ENCODE measurements around the gene PHLPP1.

PHLPP1 gene

GRCh38 chr18:62766266-62766665 lies 50.9 kb downstream of the PHLPP1 start:
- H3K79me2 ChIP-seq (ENCODE audit: insufficient read depth, low read length), result 0 out of 2 replicates have a peak, but pooled peaks cover 5% of the 10 kb centered on the region
- H3K9me2 ChIP-seq (replicated peaks; ENCODE audit: insufficient read depth, low read length), result no peaks in the 10 kb centered on the region
- peaks cover 16% of the 10 kb centered on the region for H4K20me1 ChIP-seq (ENCODE audit: low read depth, low read length)
- no peaks in the 10 kb centered on the region for H3K36me3 ChIP-seq (ENCODE audit: low read length)
- TF ChIP-seq, protein P1, sequence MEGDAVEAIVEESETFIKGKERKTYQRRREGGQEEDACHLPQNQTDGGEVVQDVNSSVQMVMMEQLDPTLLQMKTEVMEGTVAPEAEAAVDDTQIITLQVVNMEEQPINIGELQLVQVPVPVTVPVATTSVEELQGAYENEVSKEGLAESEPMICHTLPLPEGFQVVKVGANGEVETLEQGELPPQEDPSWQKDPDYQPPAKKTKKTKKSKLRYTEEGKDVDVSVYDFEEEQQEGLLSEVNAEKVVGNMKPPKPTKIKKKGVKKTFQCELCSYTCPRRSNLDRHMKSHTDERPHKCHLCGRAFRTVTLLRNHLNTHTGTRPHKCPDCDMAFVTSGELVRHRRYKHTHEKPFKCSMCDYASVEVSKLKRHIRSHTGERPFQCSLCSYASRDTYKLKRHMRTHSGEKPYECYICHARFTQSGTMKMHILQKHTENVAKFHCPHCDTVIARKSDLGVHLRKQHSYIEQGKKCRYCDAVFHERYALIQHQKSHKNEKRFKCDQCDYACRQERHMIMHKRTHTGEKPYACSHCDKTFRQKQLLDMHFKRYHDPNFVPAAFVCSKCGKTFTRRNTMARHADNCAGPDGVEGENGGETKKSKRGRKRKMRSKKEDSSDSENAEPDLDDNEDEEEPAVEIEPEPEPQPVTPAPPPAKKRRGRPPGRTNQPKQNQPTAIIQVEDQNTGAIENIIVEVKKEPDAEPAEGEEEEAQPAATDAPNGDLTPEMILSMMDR (IDR thresholded peaks at IDR 0.05; ENCODE audit: insufficient read depth, low read length, poor library complexity, severe bottlenecking), result no peak
- no peak for TF ChIP-seq EZH2phosphoT487 (conservative IDR thresholded peaks at IDR 0.05; ENCODE audit: low read length)
- no peaks in the 10 kb centered on the region for H3K27me3 ChIP-seq (ENCODE audit: low read length)
- H3F3A ChIP-seq (ENCODE audit: insufficient read depth), result no peaks in the 10 kb centered on the region
- H3K9ac ChIP-seq (ENCODE audit: low read length), result no peak overlapping the region
- H3K4me2 ChIP-seq (ENCODE audit: low read depth, low read length, poor library complexity, severe bottlenecking), result no peak overlapping the region
- H3K9me3 ChIP-seq (ENCODE audit: insufficient read depth, low read length), result no peaks in the 10 kb centered on the region
- no peak overlapping the region for H2AFZ ChIP-seq (ENCODE audit: low read depth, low read length, severe bottlenecking)
- no peak overlapping the region for H3K27ac ChIP-seq (ENCODE audit: low read depth, low read length)
- no peak overlapping the region for H3K4me3 ChIP-seq (ENCODE audit: insufficient read depth, low read length, poor library complexity, severe bottlenecking)

DNA sequence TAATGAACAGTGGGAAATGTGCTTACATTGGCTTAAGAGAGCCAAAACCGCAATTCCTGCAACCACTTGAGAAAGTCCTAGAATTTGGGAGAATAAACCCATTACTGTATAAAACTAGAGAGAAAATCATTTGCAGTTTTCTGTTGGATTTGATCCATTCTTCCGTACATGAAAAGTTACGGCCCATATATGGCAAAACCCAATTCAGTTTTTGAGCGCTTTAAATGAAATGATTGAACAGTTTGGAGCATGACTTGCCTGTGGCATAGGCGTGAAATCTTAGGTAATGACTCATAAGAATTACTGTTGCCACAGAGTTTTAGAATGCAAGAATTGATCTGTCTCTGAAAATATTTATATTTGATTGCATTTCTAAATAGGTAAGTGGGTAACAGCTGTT lies 52.0 kb downstream of the PHLPP1 start:
- Histone ChIP-seq H2AFZ (ENCODE audit: low read depth, low read length, severe bottlenecking) (no peak overlapping the region), H3K9me2 (replicated peaks; ENCODE audit: insufficient read depth, low read length) (no peaks in the 10 kb centered on the region)

DNA sequence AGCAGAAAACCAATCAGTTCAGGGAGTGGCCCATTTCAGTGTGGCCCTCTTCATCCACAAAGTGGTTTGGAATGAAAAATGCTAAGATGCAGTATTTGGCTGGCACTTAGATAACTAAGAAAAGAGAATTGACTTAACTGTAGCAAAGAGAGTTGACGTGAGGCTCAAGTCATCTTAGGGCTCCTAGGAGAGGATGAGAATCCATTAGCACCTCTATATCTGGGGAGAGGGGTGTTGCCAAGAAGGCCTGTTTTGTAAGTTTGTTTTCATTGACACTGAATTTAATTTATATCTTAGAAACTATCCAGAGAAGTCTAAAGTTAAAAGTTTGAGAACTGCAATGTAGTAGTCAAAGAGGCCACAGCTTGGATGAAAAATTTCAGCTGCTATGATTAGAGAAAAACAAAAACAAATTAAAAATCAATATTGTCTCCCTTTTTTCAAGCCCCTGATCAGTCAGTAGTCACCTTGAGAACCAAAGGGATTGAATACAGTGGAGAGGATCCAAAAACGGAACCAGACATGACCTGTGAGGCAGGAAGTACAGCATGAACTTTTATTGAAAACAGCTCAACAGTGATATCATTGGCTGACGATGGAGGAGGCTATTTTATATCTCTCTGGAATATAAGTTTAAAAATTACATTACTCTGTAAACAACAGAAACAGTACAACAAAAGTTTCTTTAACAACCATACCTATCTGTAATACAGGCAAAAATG lies 52.7 kb downstream of the PHLPP1 start:
- no peaks in the 10 kb centered on the region for H3K9me3 ChIP-seq (ENCODE audit: insufficient read depth, low read length)
- no peaks in the 10 kb centered on the region for H3K9me2 ChIP-seq (replicated peaks; ENCODE audit: insufficient read depth, low read length)
- no peak overlapping the region for H3K4me3 ChIP-seq (ENCODE audit: insufficient read depth, low read length, poor library complexity, severe bottlenecking)
- no peak for TF ChIP-seq EZH2phosphoT487 (conservative IDR thresholded peaks at IDR 0.05; ENCODE audit: low read length)
- TF ChIP-seq, protein P1 (IDR thresholded peaks at IDR 0.05; ENCODE audit: insufficient read depth, low read length, poor library complexity, severe bottlenecking), result no peak
- no peaks in the 10 kb centered on the region for H3K36me3 ChIP-seq (ENCODE audit: low read length)
- H4K20me1 ChIP-seq (ENCODE audit: low read depth, low read length), result peaks cover 16% of the 10 kb centered on the region
- no peak overlapping the region for H3K9ac ChIP-seq (ENCODE audit: low read length)
- H3K79me2 ChIP-seq (ENCODE audit: insufficient read depth, low read length), result peaks cover 12% of the 10 kb centered on the region; the same call in 1 of the 2 replicates
- no peak overlapping the region for H3K27ac ChIP-seq (ENCODE audit: low read depth, low read length)
- no peak overlapping the region for H2AFZ ChIP-seq (ENCODE audit: low read depth, low read length, severe bottlenecking)
- H3K27me3 ChIP-seq (ENCODE audit: low read length), result no peaks in the 10 kb centered on the region
- no peak overlapping the region for H3K4me2 ChIP-seq (ENCODE audit: low read depth, low read length, poor library complexity, severe bottlenecking)
- H3F3A ChIP-seq (ENCODE audit: insufficient read depth), result no peaks in the 10 kb centered on the region

More for the DNA sequence above, 52.0 kb downstream of the PHLPP1 start:
- Histone ChIP-seq H3K36me3 (ENCODE audit: low read length) (no peaks in the 10 kb centered on the region), H3K4me2 (ENCODE audit: low read depth, low read length, poor library complexity, severe bottlenecking) (no peak overlapping the region), H3K9me3 (ENCODE audit: insufficient read depth, low read length) (no peaks in the 10 kb centered on the region), H4K20me1 (ENCODE audit: low read depth, low read length) (peaks cover 16% of the 10 kb centered on the region), H3F3A (ENCODE audit: insufficient read depth) (no peaks in the 10 kb centered on the region), H3K4me3 (ENCODE audit: insufficient read depth, low read length, poor library complexity, severe bottlenecking) (no peak overlapping the region), H3K27ac (ENCODE audit: low read depth, low read length) (no peak overlapping the region), H3K79me2 (ENCODE audit: insufficient read depth, low read length) (peaks cover 12% of the 10 kb centered on the region; the same call in 1 of the 2 replicates), H3K9ac (ENCODE audit: low read length) (no peak overlapping the region), H3K27me3 (ENCODE audit: low read length) (no peaks in the 10 kb centered on the region)
- TF ChIP-seq, protein P1 (IDR thresholded peaks at IDR 0.05; ENCODE audit: insufficient read depth, low read length, poor library complexity, severe bottlenecking), result no peak
- no peak for TF ChIP-seq EZH2phosphoT487 (conservative IDR thresholded peaks at IDR 0.05; ENCODE audit: low read length)
